Activated B cell treated with CpG ODN at 0.5 μM for 24 hours (primary cell): Measurements from ENCODE around the gene IQGAP3. TPM values are rescaled to one million over a fixed set of nuclear protein-coding genes. Genes with fewer than 3 reads are reported as not detected.

Source experiments
- ATAC-seq: fragments of 200-7000 bp; cut with Tn5 transposase; one replicate; pipeline ENCODE4 v1.10.0; 2021; ENCODE audit warnings: low read depth, mild to moderate bottlenecking, moderate library complexity
- CTCF ChIA-PET: fragments of 350-600 bp; sonication (Branson Sonifier 250); formaldehyde crosslinking; loops from one replicate; lab custom pipeline; 2021; ENCODE audit warnings: antibody characterized with exemption; lab: Charles Lee
- POLR2A ChIA-PET: fragments of 350-600 bp; sonication (Branson Sonifier 250); formaldehyde crosslinking; loops from one replicate; lab custom pipeline; 2021; ENCODE audit warnings: antibody characterized with exemption; lab: Charles Lee
- DNase-seq: peaks from one replicate; pipeline ENCODE4 v3.0.0; 2022
- H3K27ac Mint-ChIP-seq: one replicate; pipeline ENCODE4 v1.8.0; 2020; ENCODE audit warnings: mixed read lengths
- H3K27me3 Mint-ChIP-seq: one replicate; pipeline ENCODE4 v1.8.0; 2021; ENCODE audit warnings: mixed read lengths
- H3K36me3 Mint-ChIP-seq: one replicate; pipeline ENCODE4 v1.8.0; 2021; ENCODE audit warnings: low read depth, mixed read lengths
- H3K4me1 Mint-ChIP-seq: one replicate; pipeline ENCODE4 v1.8.0; 2021; ENCODE audit warnings: mixed read lengths
- H3K4me3 Mint-ChIP-seq: one replicate; pipeline ENCODE4 v1.8.0; 2020; ENCODE audit warnings: mild to moderate bottlenecking, mixed read lengths
- H3K9me3 Mint-ChIP-seq: one replicate; pipeline ENCODE4 v1.8.0; 2020; ENCODE audit warnings: mixed read lengths
- intact Hi-C: fragments of 100-400 bp; cut with micrococcal nuclease; formaldehyde crosslinking; loops from one replicate; pipeline ENCODE4 v1.15.1; 2024
- total RNA-seq: library from RNA; stranded (reverse); gene quantifications from 2 replicates; pipeline ENCODE4 v1.2.3, GENCODE V29; 2022
- TF ChIP-seq, protein P1 (sequence below): fragments of 200-600 bp; IDR thresholded peaks from one replicate; pipeline ENCODE4 v1.8.0; 2022; ENCODE audit warnings: antibody characterized with exemption, mild to moderate bottlenecking

The IQGAP3 gene
- total RNA-seq, 1 donor from 2014 or later: 0.29 TPM

DNA sequence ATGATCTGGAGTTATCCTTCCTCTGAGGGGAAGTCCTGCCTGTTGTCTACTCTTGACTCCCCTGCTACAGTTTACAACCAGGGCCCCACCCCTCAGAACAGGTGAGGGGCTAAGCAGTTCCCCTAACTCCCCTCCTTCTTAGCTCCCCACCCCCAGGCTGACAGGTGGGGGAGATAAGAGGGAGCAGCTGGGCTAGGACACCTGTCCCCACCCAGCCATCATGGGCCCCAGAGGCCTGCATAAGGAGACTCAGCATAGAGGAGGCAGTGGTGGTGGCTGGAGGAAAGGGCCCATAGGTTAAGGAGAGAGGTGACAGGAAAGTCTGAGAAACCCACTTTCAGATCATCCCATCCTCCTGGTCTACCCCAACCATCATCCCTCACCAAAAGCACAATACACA, 78.6 kb downstream of the IQGAP3 start:
- ChIA-PET POLR2A (interaction anchor here (0.5 to 22.2 kb wide), 5 partner anchors 5 to 258 kb away, joined by 4 to 1179 read pairs (median 18); partner anchors contain the start of genes GPATCH4, HDGF, MEF2D and NAXE), CTCF (interaction anchor here (0.7 to 2.8 kb wide), 4 partner anchors 11 to 133 kb away, joined by 3 to 25 read pairs (median 6); no protein-coding TSS in a partner anchor)
- H3K9me3 Mint-ChIP-seq: no peaks in the 10 kb centered on the region
- intact Hi-C loops: no loop called here
- TF ChIP-seq, protein P1, sequence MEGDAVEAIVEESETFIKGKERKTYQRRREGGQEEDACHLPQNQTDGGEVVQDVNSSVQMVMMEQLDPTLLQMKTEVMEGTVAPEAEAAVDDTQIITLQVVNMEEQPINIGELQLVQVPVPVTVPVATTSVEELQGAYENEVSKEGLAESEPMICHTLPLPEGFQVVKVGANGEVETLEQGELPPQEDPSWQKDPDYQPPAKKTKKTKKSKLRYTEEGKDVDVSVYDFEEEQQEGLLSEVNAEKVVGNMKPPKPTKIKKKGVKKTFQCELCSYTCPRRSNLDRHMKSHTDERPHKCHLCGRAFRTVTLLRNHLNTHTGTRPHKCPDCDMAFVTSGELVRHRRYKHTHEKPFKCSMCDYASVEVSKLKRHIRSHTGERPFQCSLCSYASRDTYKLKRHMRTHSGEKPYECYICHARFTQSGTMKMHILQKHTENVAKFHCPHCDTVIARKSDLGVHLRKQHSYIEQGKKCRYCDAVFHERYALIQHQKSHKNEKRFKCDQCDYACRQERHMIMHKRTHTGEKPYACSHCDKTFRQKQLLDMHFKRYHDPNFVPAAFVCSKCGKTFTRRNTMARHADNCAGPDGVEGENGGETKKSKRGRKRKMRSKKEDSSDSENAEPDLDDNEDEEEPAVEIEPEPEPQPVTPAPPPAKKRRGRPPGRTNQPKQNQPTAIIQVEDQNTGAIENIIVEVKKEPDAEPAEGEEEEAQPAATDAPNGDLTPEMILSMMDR: no peak
- peak overlapping the region; percentile 97 for H3K27ac Mint-ChIP-seq
- peaks cover 47% of the 10 kb centered on the region for H3K36me3 Mint-ChIP-seq
- H3K4me3 Mint-ChIP-seq: peak overlapping the region; percentile 66
- DNase-seq: no peak
- H3K27me3 Mint-ChIP-seq: no peaks in the 10 kb centered on the region
- ATAC-seq: no peak
- peaks cover 99% of the 10 kb centered on the region for H3K4me1 Mint-ChIP-seq

DNA sequence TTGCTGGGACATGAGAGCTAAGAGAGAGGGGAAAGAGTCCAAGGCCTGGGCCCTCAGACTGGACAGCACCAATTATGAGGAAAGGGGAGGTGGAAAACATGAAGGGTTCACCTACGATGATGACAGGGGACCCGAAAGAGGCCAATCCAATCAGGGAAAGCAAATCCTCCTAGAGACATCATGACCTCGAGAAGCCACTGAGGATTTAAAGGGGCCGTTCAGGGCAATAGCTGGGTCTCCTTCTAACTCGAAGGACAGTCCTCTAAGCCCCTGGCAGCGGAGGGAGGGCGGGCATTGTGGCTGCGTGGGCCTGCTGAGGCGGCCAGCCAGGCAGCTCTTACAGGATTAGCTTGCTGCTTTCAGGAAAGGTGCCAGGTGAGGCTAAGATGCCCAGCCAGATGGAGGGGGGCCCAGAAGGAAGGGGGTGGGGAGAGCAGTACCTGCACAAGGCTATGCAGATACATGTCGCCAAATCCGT, 79.2 kb downstream of the IQGAP3 start:
- no peak for ATAC-seq
- Mint-ChIP-seq H3K27me3 (no peaks in the 10 kb centered on the region), H3K4me3 (peak overlapping the region; percentile 88), H3K27ac (peak overlapping the region; percentile 97), H3K4me1 (peaks cover 99% of the 10 kb centered on the region), H3K9me3 (no peaks in the 10 kb centered on the region), H3K36me3 (peaks cover 44% of the 10 kb centered on the region)
- TF ChIP-seq, protein P1: no peak
- ChIA-PET POLR2A (interaction anchor here (0.5 to 22.2 kb wide), 10 partner anchors 6 to 259 kb away, joined by 4 to 1179 read pairs (median 10); partner anchors contain the start of genes GPATCH4, HDGF, MEF2D and NAXE), CTCF (interaction anchor here (1.6 to 2.8 kb wide), 4 partner anchors 8 to 134 kb away, joined by 4 to 25 read pairs (median 15); partner anchors contain the start of gene MEF2D)
- DNase-seq: no peak
- intact Hi-C loops: no loop called here

DNA sequence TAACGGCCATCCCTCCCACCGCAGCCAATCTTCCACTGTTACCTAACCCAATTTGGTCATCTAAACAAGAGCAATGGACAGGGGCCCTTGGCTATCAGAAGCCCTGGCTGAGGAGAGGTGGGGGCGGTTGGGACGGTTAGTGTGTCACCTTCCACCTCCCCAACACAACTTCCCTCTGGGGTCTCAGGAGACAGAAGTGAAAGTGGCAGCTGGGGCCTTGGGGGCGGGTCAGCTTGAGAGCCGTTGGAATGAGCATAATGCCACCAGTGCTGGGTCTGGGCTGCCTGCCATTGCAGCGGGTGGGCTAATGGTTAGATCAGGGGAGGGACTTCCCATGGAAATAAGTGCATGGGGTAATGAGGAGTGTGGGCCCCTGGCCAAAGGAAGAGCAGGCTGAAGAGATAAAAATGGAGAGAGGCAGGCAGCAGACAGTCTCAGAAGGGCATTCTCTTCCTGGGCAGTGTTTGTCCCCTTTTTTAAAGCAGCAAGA, 79.7 kb downstream of the IQGAP3 start:
- Mint-ChIP-seq H3K27me3 (no peaks in the 10 kb centered on the region), H3K4me3 (peak overlapping the region; percentile 88), H3K27ac (peak overlapping the region; percentile 97), H3K36me3 (peaks cover 42% of the 10 kb centered on the region), H3K9me3 (no peaks in the 10 kb centered on the region), H3K4me1 (peaks cover 99% of the 10 kb centered on the region)
- POLR2A ChIA-PET: interaction anchor here (0.6 to 22.2 kb wide), 11 partner anchors 6 to 236 kb away, joined by 3 to 1179 read pairs (median 6); partner anchors contain the start of genes GPATCH4, ISG20L2, MEF2D and METTL25B
- TF ChIP-seq, protein P1: no peak
- DNase-seq (peak; percentile 69), ATAC-seq (peak; percentile 70)
- intact Hi-C loops: loop anchor here (1.0 kb wide), 3 partner anchors 8 to 35 kb away; partner anchors contain the start of gene MEF2D
- CTCF ChIA-PET: interaction anchor here (0.6 to 2.8 kb wide), 7 partner anchors 8 to 233 kb away, joined by 3 to 25 read pairs (median 5); partner anchors contain the start of gene MEF2D

DNA sequence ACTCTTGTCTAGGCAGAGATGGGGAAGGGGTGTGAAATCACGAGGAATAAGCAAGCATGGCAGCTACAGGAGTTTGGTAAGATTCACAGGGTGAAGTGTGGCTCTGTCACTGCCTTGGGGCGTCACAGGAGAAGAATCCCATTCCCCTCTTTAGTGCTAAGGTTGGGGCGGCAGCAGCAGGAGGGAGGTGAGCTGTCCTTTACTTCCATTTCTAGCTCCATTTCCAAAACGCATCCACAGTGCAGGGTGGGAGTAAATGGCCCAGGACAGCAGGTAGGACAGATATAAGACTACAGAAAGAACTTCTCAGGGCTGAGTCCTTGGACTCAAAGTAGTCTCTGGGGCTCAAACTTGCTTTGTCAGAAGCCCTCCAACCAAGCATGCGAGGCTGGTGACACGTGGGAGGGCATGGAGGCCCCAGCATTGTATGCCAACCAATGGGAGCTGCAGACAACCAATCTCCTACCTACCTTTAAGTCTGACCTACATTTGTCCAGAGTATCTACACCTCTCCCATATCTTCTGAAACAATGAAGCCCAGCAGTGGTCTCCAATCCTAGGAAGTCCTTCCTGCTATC, 80.3 kb downstream of the IQGAP3 start:
- DNase-seq (no peak), ATAC-seq (peak; percentile 29)
- no peaks in the 10 kb centered on the region for H3K27me3 Mint-ChIP-seq
- intact Hi-C loops: loop anchor here (1.0 kb wide), 3 partner anchors 8 to 35 kb away; partner anchors contain the start of gene MEF2D
- H3K36me3 Mint-ChIP-seq: peaks cover 38% of the 10 kb centered on the region
- CTCF ChIA-PET: interaction anchor here (0.6 to 2.8 kb wide), 8 partner anchors 9 to 234 kb away, joined by 3 to 25 read pairs (median 5); partner anchors contain the start of gene MEF2D
- peak overlapping the region; percentile 97 for H3K27ac Mint-ChIP-seq
- peak overlapping the region; percentile 88 for H3K4me3 Mint-ChIP-seq
- H3K4me1 Mint-ChIP-seq: peaks cover 99% of the 10 kb centered on the region
- POLR2A ChIA-PET: interaction anchor here (0.5 to 22.2 kb wide), 10 partner anchors 6 to 236 kb away, joined by 3 to 1179 read pairs (median 10); partner anchors contain the start of genes GPATCH4, ISG20L2, MEF2D and METTL25B
- TF ChIP-seq, protein P1: no peak
- no peaks in the 10 kb centered on the region for H3K9me3 Mint-ChIP-seq
